PC-3 (cell line): ENCODE measurements around the gene HBE1.

Experiments
- EZH2 ChIP-seq: fragments of 300-600 bp; sonication (generic); IDR thresholded peaks from one replicate; pipeline ENCODE4 v1.6.1; 2017; ENCODE audit warnings: antibody characterized with exemption, mild to moderate bottlenecking, low read length; ENCODE audit not compliant: unreplicated experiment
- EZH2phosphoT487 ChIP-seq: fragments of 300-600 bp; sonication (generic); IDR thresholded peaks from 2 replicates; pipeline ENCODE4 v1.6.1; 2018; ENCODE audit warnings: mild to moderate bottlenecking, antibody characterized with exemption, low read length, borderline replicate concordance
- TF ChIP-seq, protein P1 (sequence below): fragments of 300-600 bp; sonication (generic); conservative IDR thresholded peaks from 2 replicates; pipeline ENCODE4 v1.5.1; 2017; ENCODE audit warnings: antibody characterized with exemption, low read depth, mild to moderate bottlenecking, low read length

DNA sequence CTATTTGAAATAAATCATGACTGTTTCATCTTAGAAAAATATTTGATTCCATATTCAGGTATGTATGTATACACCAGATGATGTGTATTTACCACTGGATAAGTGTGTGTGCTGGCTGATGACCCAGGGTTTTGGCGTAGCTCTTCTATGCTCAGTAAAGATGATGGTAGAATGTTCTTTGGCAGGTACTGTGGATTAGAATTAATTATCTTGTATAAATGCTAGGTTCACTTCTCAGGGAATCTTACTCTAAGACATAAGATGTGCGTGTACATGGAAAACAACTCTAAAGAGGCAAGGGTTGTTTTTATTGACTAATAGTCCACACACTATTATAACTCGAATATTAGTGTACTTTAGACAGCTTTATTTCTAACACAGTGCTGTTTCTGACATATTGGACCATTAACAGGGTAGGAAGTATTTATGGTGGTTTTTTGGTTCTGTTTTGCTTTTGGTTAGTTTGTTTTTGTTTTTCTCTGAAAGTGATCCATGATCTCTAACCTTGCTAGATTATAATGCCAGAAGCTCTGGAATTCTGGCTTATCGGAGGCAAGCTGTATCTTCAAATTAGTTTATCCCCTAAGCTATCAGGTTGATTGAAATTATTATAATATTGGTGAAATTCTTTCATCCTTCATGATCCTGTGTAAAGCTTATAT is 19.1 kb downstream of the HBE1 start:
- TF ChIP-seq EZH2phosphoT487 (no peak), EZH2 (no peak)
- TF ChIP-seq, protein P1, sequence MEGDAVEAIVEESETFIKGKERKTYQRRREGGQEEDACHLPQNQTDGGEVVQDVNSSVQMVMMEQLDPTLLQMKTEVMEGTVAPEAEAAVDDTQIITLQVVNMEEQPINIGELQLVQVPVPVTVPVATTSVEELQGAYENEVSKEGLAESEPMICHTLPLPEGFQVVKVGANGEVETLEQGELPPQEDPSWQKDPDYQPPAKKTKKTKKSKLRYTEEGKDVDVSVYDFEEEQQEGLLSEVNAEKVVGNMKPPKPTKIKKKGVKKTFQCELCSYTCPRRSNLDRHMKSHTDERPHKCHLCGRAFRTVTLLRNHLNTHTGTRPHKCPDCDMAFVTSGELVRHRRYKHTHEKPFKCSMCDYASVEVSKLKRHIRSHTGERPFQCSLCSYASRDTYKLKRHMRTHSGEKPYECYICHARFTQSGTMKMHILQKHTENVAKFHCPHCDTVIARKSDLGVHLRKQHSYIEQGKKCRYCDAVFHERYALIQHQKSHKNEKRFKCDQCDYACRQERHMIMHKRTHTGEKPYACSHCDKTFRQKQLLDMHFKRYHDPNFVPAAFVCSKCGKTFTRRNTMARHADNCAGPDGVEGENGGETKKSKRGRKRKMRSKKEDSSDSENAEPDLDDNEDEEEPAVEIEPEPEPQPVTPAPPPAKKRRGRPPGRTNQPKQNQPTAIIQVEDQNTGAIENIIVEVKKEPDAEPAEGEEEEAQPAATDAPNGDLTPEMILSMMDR, result no peak
